Activated naive CD8-positive, alpha-beta T cell treated with anti-CD3 and anti-CD28 coated beads, Interleukin-2, amount 50 U/mL, for 24 hours (primary cell): ENCODE data around the gene EHBP1L1.

Source experiments
- ATAC-seq: fragments of 150-1000 bp; cut with Tn5 transposase; one replicate; pipeline ENCODE4 v1.10.0; 2021
- DNase-seq: peaks from one replicate; pipeline ENCODE4 v3.0.0; 2021
- H3K27ac Mint-ChIP-seq: one replicate; pipeline ENCODE4 v1.8.0; 2021; ENCODE audit warnings: mild to moderate bottlenecking, mixed read lengths
- H3K27me3 Mint-ChIP-seq: one replicate; pipeline ENCODE4 v1.8.0; 2021; ENCODE audit warnings: mixed read lengths
- H3K36me3 Mint-ChIP-seq: one replicate; pipeline ENCODE4 v1.8.0; 2021; ENCODE audit warnings: low read depth, mixed read lengths
- H3K4me1 Mint-ChIP-seq: one replicate; pipeline ENCODE4 v1.8.0; 2021; ENCODE audit warnings: mixed read lengths
- H3K4me3 Mint-ChIP-seq: one replicate; pipeline ENCODE4 v1.8.0; 2021; ENCODE audit warnings: mild to moderate bottlenecking, moderate library complexity, mixed read lengths
- H3K9me3 Mint-ChIP-seq: one replicate; pipeline ENCODE4 v1.8.0; 2021; ENCODE audit warnings: mixed read lengths

The EHBP1L1 gene

GRCh38 chr11:65576867-65577755 is 1.3 kb downstream of the EHBP1L1 start:
- H3K27me3 Mint-ChIP-seq = no peaks in the 10 kb centered on the region
- DNase-seq = peak; percentile 58
- ATAC-seq = peak; percentile 14

DNA sequence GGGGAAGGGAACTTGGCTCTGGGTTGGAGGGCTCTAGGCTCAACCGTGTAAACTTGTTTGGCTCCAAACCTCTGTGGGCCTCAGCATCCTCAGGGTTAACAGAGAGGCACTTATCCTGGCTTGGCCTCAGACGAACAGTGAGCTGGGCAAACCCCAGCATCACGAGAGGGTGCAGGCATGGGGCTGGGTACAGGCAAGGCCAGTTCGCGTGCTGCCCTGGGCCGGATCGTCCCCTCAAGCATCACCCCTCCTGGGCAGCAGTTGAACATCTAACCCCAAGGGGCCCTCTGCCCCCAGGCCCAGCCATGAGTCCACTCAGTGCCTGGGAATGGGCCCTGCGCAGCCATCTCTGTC is 1.9 kb downstream of the EHBP1L1 start:
- ATAC-seq (no peak), DNase-seq (no peak)
- peak overlapping the region; percentile 86 for H3K4me3 Mint-ChIP-seq
- no peaks in the 10 kb centered on the region for H3K27me3 Mint-ChIP-seq
- H3K4me1 Mint-ChIP-seq = peaks cover 40% of the 10 kb centered on the region
- H3K27ac Mint-ChIP-seq = peak overlapping the region; percentile 39
- H3K36me3 Mint-ChIP-seq = peaks cover 23% of the 10 kb centered on the region
- no peaks in the 10 kb centered on the region for H3K9me3 Mint-ChIP-seq

More at GRCh38 chr11:65576867-65577755, 1.3 kb downstream of the EHBP1L1 start:
- Mint-ChIP-seq H3K4me1 (peaks cover 42% of the 10 kb centered on the region), H3K9me3 (no peaks in the 10 kb centered on the region), H3K36me3 (peaks cover 23% of the 10 kb centered on the region), H3K27ac (peak overlapping the region; percentile 79), H3K4me3 (peak overlapping the region; percentile 86)

GRCh38 chr11:65578134-65578533 is 2.3 kb downstream of the EHBP1L1 start:
- Mint-ChIP-seq H3K4me1 (peaks cover 38% of the 10 kb centered on the region), H3K27me3 (no peaks in the 10 kb centered on the region), H3K4me3 (peak overlapping the region; percentile 86), H3K9me3 (no peaks in the 10 kb centered on the region), H3K27ac (peak overlapping the region; percentile 39), H3K36me3 (peaks cover 21% of the 10 kb centered on the region)
- no peak for ATAC-seq
- no peak for DNase-seq

GRCh38 chr11:65578667-65579066 is 2.8 kb downstream of the EHBP1L1 start:
- no peaks in the 10 kb centered on the region for H3K9me3 Mint-ChIP-seq
- H3K27me3 Mint-ChIP-seq = no peaks in the 10 kb centered on the region
- peaks cover 19% of the 10 kb centered on the region for H3K36me3 Mint-ChIP-seq
- peak overlapping the region; percentile 53 for H3K4me3 Mint-ChIP-seq
- peaks cover 33% of the 10 kb centered on the region for H3K4me1 Mint-ChIP-seq
- ATAC-seq (no peak), DNase-seq (no peak)
- H3K27ac Mint-ChIP-seq = peak overlapping the region; percentile 7

GRCh38 chr11:65579291-65579690 is 3.4 kb downstream of the EHBP1L1 start:
- DNase-seq = no peak
- H3K4me1 Mint-ChIP-seq = peaks cover 30% of the 10 kb centered on the region
- no peaks in the 10 kb centered on the region for H3K9me3 Mint-ChIP-seq
- no peak overlapping the region for H3K27ac Mint-ChIP-seq
- peaks cover 19% of the 10 kb centered on the region for H3K36me3 Mint-ChIP-seq
- no peak overlapping the region for H3K4me3 Mint-ChIP-seq
- no peaks in the 10 kb centered on the region for H3K27me3 Mint-ChIP-seq
- ATAC-seq = no peak

DNA sequence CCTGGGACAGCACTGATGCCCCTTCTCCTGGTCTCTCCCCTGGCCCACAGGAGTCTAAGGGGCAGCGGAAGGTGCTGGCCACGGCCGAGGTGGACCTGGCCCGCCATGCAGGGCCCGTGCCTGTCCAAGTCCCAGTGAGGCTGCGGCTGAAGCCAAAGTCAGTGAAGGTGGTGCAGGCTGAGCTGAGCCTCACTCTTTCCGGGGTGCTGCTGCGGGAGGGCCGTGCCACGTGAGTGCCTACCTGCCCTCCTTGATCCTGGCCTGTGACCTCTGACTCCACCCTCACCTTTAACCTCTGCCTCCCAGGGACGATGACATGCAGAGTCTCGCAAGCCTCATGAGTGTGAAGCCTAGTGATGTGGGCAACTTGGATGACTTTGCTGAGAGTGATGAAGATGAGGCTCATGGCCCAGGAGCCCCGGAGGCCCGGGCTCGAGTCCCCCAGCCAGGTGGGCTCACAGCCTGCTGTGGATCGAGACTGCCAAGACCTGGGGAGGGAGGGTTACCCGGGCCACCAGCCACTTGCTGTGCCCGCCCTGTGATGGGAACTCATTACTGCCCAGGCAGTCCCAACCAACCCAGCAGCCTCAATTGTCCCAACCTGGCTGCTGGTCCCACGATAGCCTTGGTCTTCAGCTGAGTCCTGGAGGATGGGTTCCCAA is 4.3 kb downstream of the EHBP1L1 start:
- H3K9me3 Mint-ChIP-seq = no peaks in the 10 kb centered on the region
- no peak overlapping the region for H3K4me3 Mint-ChIP-seq
- ATAC-seq (no peak), DNase-seq (no peak)
- H3K27me3 Mint-ChIP-seq = no peaks in the 10 kb centered on the region
- peak overlapping the region; percentile 14 for H3K27ac Mint-ChIP-seq
- peaks cover 23% of the 10 kb centered on the region for H3K36me3 Mint-ChIP-seq
- peaks cover 24% of the 10 kb centered on the region for H3K4me1 Mint-ChIP-seq

DNA sequence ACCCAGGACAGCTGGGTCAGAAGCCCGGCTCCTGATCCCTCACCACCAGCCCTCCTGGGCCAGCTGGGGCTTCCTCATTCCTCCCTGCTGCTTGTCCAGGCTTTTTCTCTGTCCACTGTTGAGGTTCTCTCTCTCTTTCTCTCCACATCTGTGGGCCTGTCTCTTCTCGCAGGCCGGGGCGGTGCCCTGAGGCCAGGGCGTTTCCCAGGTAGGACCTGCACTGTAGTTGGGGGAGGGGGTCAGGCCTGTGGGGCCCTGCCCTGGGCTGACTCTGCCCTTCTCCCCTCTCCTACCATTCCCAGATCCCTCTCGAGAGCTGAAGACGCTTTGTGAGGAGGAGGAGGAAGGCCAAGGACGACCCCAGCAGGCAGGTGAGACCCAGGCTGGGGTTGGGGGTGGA is 4.9 kb downstream of the EHBP1L1 start:
- peaks cover 19% of the 10 kb centered on the region for H3K4me1 Mint-ChIP-seq
- H3K27me3 Mint-ChIP-seq = no peaks in the 10 kb centered on the region
- H3K27ac Mint-ChIP-seq = no peak overlapping the region
- no peaks in the 10 kb centered on the region for H3K9me3 Mint-ChIP-seq
- DNase-seq (no peak), ATAC-seq (no peak)
- no peak overlapping the region for H3K4me3 Mint-ChIP-seq
- H3K36me3 Mint-ChIP-seq = peaks cover 23% of the 10 kb centered on the region

DNA sequence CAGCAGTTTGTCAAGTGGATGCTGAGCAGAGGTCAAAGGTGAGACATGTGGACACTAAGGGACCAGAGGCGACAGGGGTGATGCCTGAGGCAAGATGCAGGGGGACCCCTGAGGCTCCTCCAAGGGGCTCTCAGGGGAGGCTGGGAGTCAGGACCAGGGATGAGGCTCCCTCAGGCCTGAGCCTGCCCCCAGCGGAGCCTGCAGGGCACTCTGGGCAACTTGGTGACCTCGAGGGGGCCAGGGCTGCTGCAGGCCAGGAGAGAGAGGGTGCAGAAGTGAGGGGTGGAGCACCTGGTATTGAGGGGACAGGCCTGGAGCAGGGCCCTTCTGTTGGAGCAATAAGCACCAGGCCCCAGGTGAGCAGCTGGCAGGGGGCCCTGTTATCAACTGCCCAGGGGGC is 6.1 kb downstream of the EHBP1L1 start:
- ATAC-seq = no peak
- Mint-ChIP-seq H3K36me3 (peaks cover 29% of the 10 kb centered on the region), H3K27ac (no peak overlapping the region), H3K9me3 (no peaks in the 10 kb centered on the region), H3K27me3 (no peaks in the 10 kb centered on the region), H3K4me3 (no peak overlapping the region), H3K4me1 (peaks cover 24% of the 10 kb centered on the region)
- DNase-seq = no peak

GRCh38 chr11:65583589-65583988 is 7.7 kb downstream of the EHBP1L1 start:
- H3K4me1 Mint-ChIP-seq = peaks cover 29% of the 10 kb centered on the region
- no peaks in the 10 kb centered on the region for H3K9me3 Mint-ChIP-seq
- H3K36me3 Mint-ChIP-seq = peaks cover 29% of the 10 kb centered on the region
- no peak overlapping the region for H3K27ac Mint-ChIP-seq
- DNase-seq = no peak
- no peaks in the 10 kb centered on the region for H3K27me3 Mint-ChIP-seq
- no peak overlapping the region for H3K4me3 Mint-ChIP-seq
- ATAC-seq = no peak

- no peaks in the 10 kb centered on the region for H3K27me3 Mint-ChIP-seq
- no peak overlapping the region for H3K4me3 Mint-ChIP-seq
- no peak overlapping the region for H3K27ac Mint-ChIP-seq
- H3K36me3 Mint-ChIP-seq = peaks cover 29% of the 10 kb centered on the region
- no peak for ATAC-seq
- no peaks in the 10 kb centered on the region for H3K9me3 Mint-ChIP-seq
- peaks cover 33% of the 10 kb centered on the region for H3K4me1 Mint-ChIP-seq
- no peak for DNase-seq
Observed at GRCh38 chr11:65584106-65584505, 8.3 kb downstream of the EHBP1L1 start.

- no peak for DNase-seq
- ATAC-seq = no peak
- Mint-ChIP-seq H3K27ac (no peak overlapping the region), H3K27me3 (no peaks in the 10 kb centered on the region), H3K36me3 (peaks cover 28% of the 10 kb centered on the region), H3K4me3 (no peak overlapping the region), H3K9me3 (no peaks in the 10 kb centered on the region), H3K4me1 (peaks cover 39% of the 10 kb centered on the region)
Observed at GRCh38 chr11:65584723-65585171, 8.9 kb downstream of the EHBP1L1 start.

DNA sequence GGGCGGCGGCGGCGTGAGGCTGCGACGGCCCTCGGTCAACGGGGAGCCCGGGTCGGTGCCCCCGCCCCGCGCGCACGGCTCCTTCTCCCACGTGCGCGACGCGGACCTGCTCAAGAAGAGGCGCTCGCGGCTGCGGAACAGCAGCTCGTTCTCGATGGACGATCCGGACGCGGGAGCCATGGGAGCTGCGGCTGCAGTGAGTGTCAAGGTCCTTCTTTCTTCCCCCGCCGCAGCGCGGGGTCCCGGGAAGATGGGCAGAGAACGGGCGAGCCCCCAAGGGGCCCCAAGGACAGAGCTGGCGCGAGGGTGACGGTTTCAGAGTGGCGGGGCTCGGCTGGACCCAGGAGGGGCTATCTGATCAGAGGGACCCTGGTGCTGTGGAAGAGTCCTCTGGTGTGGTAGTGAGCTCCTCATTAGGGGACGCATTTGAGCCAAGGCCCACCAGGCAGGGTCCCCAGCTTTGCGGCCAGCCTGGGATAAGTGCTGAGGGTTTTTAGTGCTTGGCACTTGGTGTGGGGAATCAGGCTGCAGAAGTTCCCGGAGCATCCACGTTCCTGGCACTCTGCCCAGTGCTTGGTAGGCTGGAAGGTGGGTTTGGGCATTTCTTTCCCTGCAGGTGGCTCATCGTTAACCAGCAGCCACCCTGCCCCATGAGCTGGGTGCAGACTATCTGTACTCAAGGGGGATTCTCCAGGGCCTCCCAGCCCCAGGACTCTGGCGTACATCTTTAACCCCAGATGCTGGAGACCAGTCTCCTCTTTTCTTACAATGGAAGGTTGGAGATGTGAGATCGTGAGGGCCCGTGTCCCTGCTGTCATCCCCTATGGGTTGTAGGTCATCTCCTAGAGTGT is 9.8 kb downstream of the EHBP1L1 start:
- peaks cover 41% of the 10 kb centered on the region for H3K4me1 Mint-ChIP-seq
- no peaks in the 10 kb centered on the region for H3K9me3 Mint-ChIP-seq

DNA sequence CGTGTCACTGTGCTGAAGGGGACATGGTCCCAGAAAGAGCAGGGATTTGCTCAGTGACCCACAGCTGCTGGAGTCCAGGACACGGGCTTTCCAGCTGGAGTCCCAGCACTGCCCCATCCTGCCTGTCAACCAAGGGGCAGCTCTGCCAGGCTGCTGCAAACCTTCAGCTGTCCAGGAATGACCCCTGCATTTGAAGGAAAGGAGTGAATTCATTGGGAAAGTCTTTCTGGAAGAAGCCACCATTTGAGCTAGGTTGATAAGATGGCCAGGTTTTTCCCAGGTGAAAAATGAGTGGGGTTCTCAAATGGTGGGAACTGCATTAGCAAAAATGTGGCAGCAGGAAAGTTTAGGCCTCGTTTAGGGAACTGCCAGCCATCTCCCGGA is 10.4 kb downstream of the EHBP1L1 start:
- no peaks in the 10 kb centered on the region for H3K27me3 Mint-ChIP-seq
- H3K4me1 Mint-ChIP-seq = peaks cover 41% of the 10 kb centered on the region
- DNase-seq = no peak
- H3K36me3 Mint-ChIP-seq = peaks cover 24% of the 10 kb centered on the region
- H3K9me3 Mint-ChIP-seq = no peaks in the 10 kb centered on the region
- no peak overlapping the region for H3K4me3 Mint-ChIP-seq
- no peak for ATAC-seq
- peak overlapping the region; percentile 31 for H3K27ac Mint-ChIP-seq

More for the DNA sequence above, 9.8 kb downstream of the EHBP1L1 start:
- no peak overlapping the region for H3K27ac Mint-ChIP-seq
- peaks cover 26% of the 10 kb centered on the region for H3K36me3 Mint-ChIP-seq
- DNase-seq (no peak), ATAC-seq (no peak)
- H3K27me3 Mint-ChIP-seq = no peaks in the 10 kb centered on the region
- H3K4me3 Mint-ChIP-seq = no peak overlapping the region

DNA sequence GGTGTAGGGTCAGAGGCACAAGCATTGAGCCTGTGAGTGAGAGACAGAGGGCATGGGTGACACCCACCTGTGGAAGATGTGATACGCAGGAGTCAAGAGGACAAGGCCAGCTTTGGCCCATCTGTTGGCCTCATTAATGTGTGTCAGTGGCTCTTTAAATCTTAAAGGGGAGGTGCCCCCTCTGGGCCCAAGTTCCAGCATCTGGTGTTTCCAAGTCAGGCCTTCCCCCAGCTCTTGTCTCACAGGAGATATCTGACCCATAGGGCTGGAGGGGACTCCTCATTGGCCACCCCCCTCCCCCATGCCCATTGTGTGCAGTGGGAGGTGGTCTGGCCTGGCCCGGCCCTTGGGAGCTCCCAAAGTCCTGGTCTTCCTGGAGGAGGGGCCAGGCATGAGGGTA is 10.8 kb downstream of the EHBP1L1 start:
- no peaks in the 10 kb centered on the region for H3K9me3 Mint-ChIP-seq
- ATAC-seq (no peak), DNase-seq (no peak)
- H3K4me1 Mint-ChIP-seq = peaks cover 41% of the 10 kb centered on the region
- H3K4me3 Mint-ChIP-seq = no peak overlapping the region
- H3K27ac Mint-ChIP-seq = peak overlapping the region; percentile 31
- H3K36me3 Mint-ChIP-seq = peaks cover 22% of the 10 kb centered on the region
- no peaks in the 10 kb centered on the region for H3K27me3 Mint-ChIP-seq
